ENCODE data around the gene GSG1L. TPM values are rescaled to one million over a fixed set of nuclear protein-coding genes. Genes with fewer than 3 reads are reported as not detected.
A peak's percentile ranks its signal among the peaks of the same experiment; 100 is the strongest.

GSG1L gene
- total RNA-seq: not detected in 2 replicates
- long read RNA-seq: 0 reads

DNA sequence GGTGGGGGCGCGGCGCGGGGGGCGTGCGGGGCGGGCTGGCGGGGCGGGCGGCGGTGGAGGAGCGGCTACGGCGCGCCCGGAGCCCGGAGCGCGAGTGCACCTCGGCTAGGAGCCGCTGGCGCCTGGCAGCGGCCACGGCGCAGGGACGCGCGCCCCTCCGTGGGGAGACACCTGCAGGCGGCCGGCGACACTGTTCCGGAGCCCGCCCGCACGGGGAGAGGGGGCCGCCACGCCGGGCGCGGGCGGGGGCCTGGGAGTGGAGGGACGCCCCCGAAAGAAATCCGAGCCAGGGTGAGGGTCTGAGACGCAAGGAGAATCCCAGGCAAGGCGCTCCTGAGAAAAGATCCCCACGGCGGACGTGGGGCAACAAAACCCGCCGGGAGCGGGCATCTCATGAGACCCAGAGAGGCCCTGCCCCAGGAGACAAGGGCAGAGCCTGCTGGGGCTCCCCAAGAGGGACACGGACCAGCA, at the start of gene GSG1L:
Gene GSG1L, minus strand, starts transcription at position 124 of the 471 bp plus-strand sequence. CDS start 290 bp downstream, outside the sequence.
- Mint-ChIP-seq H3K36me3 (ENCODE audit: low read depth) (no peaks in the 10 kb centered on the region), H3K4me3 (no peak within 1 kb of the TSS), H3K9me3 (no peaks in the 10 kb centered on the region), H3K27ac (ENCODE audit: unreplicated experiment) (no peak within 1 kb of the TSS), H3K4me1 (peaks cover 5% of the 10 kb centered on the region), H3K27me3 (ENCODE audit: low read depth) (peaks cover 88% of the 10 kb centered on the region)
- TF ChIP-seq, protein P1, sequence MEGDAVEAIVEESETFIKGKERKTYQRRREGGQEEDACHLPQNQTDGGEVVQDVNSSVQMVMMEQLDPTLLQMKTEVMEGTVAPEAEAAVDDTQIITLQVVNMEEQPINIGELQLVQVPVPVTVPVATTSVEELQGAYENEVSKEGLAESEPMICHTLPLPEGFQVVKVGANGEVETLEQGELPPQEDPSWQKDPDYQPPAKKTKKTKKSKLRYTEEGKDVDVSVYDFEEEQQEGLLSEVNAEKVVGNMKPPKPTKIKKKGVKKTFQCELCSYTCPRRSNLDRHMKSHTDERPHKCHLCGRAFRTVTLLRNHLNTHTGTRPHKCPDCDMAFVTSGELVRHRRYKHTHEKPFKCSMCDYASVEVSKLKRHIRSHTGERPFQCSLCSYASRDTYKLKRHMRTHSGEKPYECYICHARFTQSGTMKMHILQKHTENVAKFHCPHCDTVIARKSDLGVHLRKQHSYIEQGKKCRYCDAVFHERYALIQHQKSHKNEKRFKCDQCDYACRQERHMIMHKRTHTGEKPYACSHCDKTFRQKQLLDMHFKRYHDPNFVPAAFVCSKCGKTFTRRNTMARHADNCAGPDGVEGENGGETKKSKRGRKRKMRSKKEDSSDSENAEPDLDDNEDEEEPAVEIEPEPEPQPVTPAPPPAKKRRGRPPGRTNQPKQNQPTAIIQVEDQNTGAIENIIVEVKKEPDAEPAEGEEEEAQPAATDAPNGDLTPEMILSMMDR (conservative IDR thresholded peaks at IDR 0.05): peak; percentile 48
- DNase-seq (ENCODE audit: low read depth, low spot score): no peak

GRCh38 chr16:28112908-28113307, 49.4 kb upstream of the GSG1L start:
- TF ChIP-seq, protein P1 (conservative IDR thresholded peaks at IDR 0.05): no peak
- Mint-ChIP-seq H3K27ac (ENCODE audit: unreplicated experiment) (peak overlapping the region; percentile 2), H3K36me3 (ENCODE audit: low read depth) (peaks cover 18% of the 10 kb centered on the region), H3K27me3 (ENCODE audit: low read depth) (no peaks in the 10 kb centered on the region), H3K9me3 (no peaks in the 10 kb centered on the region), H3K4me1 (no peaks in the 10 kb centered on the region), H3K4me3 (no peak overlapping the region)
- no peak for DNase-seq (ENCODE audit: low read depth, low spot score)

DNA sequence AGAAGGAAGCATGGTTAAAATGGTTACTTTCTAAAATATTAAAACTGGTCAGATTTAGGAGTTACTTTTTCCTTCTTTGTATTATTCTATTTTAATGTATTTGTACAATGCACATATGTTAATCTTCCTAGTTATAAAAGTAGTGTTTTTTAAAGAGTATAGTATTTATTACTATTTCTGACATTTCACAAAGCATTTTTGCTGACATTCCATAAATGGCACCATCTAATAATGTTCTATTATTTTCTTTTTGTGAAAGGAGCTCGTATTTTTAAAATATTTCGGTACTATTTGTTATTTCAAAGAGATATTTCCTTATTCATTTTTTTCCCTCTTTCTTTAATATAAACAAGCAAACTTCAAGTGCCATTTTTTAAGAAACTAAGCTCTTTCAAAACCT, 47.5 kb upstream of the GSG1L start:
- DNase-seq (ENCODE audit: low read depth, low spot score): no peak
- TF ChIP-seq, protein P1 (conservative IDR thresholded peaks at IDR 0.05): no peak
- Mint-ChIP-seq H3K9me3 (no peaks in the 10 kb centered on the region), H3K36me3 (ENCODE audit: low read depth) (peaks cover 13% of the 10 kb centered on the region), H3K27ac (ENCODE audit: unreplicated experiment) (no peak overlapping the region), H3K4me3 (no peak overlapping the region), H3K27me3 (ENCODE audit: low read depth) (no peaks in the 10 kb centered on the region), H3K4me1 (no peaks in the 10 kb centered on the region)

GRCh38 chr16:28110479-28110878, 47.0 kb upstream of the GSG1L start:
- Mint-ChIP-seq H3K9me3 (no peaks in the 10 kb centered on the region), H3K4me1 (no peaks in the 10 kb centered on the region), H3K36me3 (ENCODE audit: low read depth) (peaks cover 10% of the 10 kb centered on the region), H3K27ac (ENCODE audit: unreplicated experiment) (no peak overlapping the region), H3K27me3 (ENCODE audit: low read depth) (no peaks in the 10 kb centered on the region), H3K4me3 (no peak overlapping the region)
- TF ChIP-seq, protein P1 (conservative IDR thresholded peaks at IDR 0.05): no peak
- no peak for DNase-seq (ENCODE audit: low read depth, low spot score)

DNA sequence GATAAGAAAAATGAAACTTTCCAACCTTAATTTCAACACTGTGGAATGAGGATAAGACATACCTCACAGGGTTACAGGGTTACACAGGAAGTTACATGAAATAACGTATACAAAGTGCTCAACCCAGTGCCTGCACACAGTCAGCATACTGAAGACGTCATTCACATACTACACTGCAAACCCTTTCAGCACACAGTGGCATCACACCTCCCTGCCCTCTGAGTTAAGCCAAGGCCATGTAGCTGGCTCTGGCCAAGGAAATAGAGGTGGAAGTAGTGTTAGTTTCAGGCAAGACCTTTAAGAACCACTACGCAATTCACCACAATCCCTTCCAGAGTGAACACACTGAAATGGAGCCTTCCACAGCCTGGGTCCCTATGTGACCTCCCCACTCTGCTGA, 46.6 kb upstream of the GSG1L start:
- no peaks in the 10 kb centered on the region for H3K4me1 Mint-ChIP-seq
- TF ChIP-seq, protein P1 (conservative IDR thresholded peaks at IDR 0.05): no peak
- H3K27ac Mint-ChIP-seq (ENCODE audit: unreplicated experiment): no peak overlapping the region
- DNase-seq (ENCODE audit: low read depth, low spot score): no peak
- H3K36me3 Mint-ChIP-seq (ENCODE audit: low read depth): peaks cover 11% of the 10 kb centered on the region
- H3K27me3 Mint-ChIP-seq (ENCODE audit: low read depth): no peaks in the 10 kb centered on the region
- H3K4me3 Mint-ChIP-seq: no peak overlapping the region
- no peaks in the 10 kb centered on the region for H3K9me3 Mint-ChIP-seq

Data from neural crest cell (in vitro differentiated cells).